K562 (cell line): ENCODE data around the gene INPP5D.

Experiments
- CLOCK ChIP-seq: fragments of 250-450 bp; sonication (Bioruptor Pico); IDR thresholded peaks from 2 replicates; pipeline ENCODE4 v1.4.0; 2020; ENCODE audit warnings: mild to moderate bottlenecking, moderate library complexity, borderline replicate concordance
- MAX ChIP-seq: sonication (generic); formaldehyde crosslinking; IDR thresholded peaks from 2 replicates; pipeline ENCODE4 v1.9.0; 2022; ENCODE audit warnings: mild to moderate bottlenecking, missing genetic modification reagents
- SMARCC2 ChIP-seq: fragments of 450-650 bp; IDR thresholded peaks from 2 replicates; pipeline ENCODE4 v1.6.1; 2017; ENCODE audit warnings: antibody characterized with exemption, moderate library complexity, mild to moderate bottlenecking, low read depth

GRCh38 chr2:233023007-233023760 is 37.0 kb upstream of the INPP5D start:
- no peak for TF ChIP-seq SMARCC2
- TF ChIP-seq CLOCK (CRISPR knock-in tag) = no peak
- TF ChIP-seq MAX (CRISPR knock-in tag) = no peak
